WI38 (cell line): ENCODE results near the gene PPP1R16B.

Experiments used
- H3K4me3 ChIP-seq: 2 replicates; pipeline ENCODE4 v1.5.1; 2011; ENCODE audit warnings: low read depth, mild to moderate bottlenecking, control low read depth, low read length
- CTCF ChIP-seq: IDR thresholded peaks from 2 replicates; pipeline ENCODE4 v1.5.1; 2012; ENCODE audit warnings: low read depth, mild to moderate bottlenecking, control low read depth, low read length

Gene PPP1R16B

GRCh38 chr20:38877483-38877882, 72.0 kb downstream of the PPP1R16B start:
- no peak for TF ChIP-seq CTCF
- H3K4me3 ChIP-seq, result no peak overlapping the region

- no peak for TF ChIP-seq CTCF
- no peak overlapping the region for H3K4me3 ChIP-seq
Observed at GRCh38 chr20:38878866-38879265, 73.4 kb downstream of the PPP1R16B start.

DNA sequence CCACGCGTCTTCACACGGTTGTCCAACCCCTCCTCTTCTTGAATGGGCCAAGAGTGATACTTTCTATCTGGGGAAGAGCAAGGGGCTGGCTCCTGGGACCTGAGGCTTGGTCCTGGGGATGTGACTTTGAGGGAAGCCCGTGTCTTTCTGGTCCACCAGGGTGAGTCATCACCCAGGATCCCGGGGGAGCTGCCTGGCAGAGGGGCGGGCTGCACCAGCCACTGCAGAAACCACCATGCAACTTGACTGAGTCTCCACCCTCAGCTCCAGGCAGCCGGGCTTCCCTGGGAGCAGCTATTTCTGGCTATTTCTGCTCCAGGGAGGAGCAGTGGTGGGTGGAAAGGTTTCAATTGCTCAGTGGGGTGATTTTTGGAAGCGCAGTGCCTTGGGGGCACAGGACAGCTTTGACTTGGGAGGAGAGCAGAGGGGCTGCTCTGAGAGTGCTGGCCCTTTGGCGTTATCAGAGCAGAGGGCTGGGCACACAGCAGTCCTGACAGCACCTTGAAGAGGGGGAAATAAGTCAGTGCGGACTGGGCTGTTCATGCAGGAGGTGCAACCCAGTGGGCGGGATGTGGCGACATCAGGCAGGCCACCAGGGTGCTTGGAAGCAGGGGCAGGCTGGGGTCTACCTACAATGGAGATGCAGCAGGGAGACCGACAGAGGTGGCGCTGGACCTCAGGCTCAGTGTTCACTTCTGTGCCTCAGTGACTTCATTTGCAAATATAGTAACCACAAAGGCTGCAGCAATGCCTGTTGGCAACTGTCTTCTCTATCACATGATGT, 75.6 kb downstream of the PPP1R16B start:
- no peak overlapping the region for H3K4me3 ChIP-seq
- TF ChIP-seq CTCF, result no peak

- H3K4me3 ChIP-seq, result no peak overlapping the region
- no peak for TF ChIP-seq CTCF
Observed at GRCh38 chr20:38881806-38882440, 76.4 kb downstream of the PPP1R16B start.

- no peak for TF ChIP-seq CTCF
- H3K4me3 ChIP-seq, result no peak overlapping the region
Observed at GRCh38 chr20:38882600-38882999, 77.1 kb downstream of the PPP1R16B start.

DNA sequence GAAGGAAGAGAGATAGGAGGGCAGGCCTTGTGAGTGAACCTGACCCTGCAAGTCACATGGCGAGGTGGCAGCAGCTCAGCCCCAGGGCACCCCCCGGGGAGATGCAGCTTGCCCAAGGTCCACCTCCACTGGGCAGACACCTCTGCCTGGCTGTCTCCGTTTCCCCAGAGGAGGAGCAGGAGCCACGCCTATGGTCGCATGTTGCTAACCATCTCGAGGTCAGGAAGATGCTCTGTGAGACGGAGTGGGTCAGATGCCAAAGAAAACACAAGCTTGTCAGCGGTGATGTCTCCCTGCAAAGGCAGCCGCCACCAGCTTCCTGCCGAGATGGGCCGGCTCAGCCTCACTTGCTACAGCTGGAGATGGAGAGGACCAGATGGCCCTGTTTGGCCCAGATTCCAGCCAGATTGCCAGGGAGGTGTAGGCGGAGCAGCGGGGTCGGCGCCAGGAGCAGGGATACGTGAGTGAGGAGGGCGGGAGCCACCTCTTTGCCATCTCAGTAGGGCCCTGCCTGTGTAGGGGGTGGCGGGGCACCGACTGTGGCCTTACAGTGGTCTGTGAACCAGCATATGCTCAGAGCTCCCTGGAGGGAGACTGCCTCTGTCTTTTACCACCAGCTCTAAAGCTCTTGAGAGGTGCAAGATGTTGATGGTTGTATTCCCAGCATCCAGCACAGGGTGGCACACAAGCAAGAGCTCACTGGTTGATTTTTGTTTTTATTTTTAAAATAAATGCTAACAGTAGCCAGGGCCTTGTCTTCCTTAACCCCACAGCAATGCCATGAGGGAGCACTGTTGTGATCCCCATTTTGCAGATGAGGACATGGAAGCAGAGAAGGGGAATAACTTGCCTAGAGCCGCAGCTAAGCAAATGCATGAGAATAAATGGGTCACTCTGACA, 77.8 kb downstream of the PPP1R16B start:
- no peak for TF ChIP-seq CTCF
- H3K4me3 ChIP-seq, result no peak overlapping the region
